GM06990 (cell line): ENCODE measurements around the gene MGMT.

Experiments used
- DNase-seq: peaks from one replicate; pipeline ENCODE4 v3.0.0-alpha.2; 2011; ENCODE audit not compliant: insufficient read length; ENCODE audit errors: extremely low read depth
- H3K27me3 ChIP-seq: replicated peaks from 2 replicates; pipeline ENCODE4 v1.6.0; 2011; ENCODE audit warnings: low read length; ENCODE audit not compliant: control insufficient read depth, insufficient read depth
- H3K36me3 ChIP-seq: 2 replicates; pipeline ENCODE4 v1.5.1; 2011; ENCODE audit warnings: low read length; ENCODE audit not compliant: control insufficient read depth, insufficient read depth
- H3K4me3 ChIP-seq: replicated peaks from 2 replicates; pipeline ENCODE4 v1.5.1; 2011; ENCODE audit warnings: low read depth, mild to moderate bottlenecking, control low read depth, low read length
- TF ChIP-seq, protein P1 (sequence below): IDR thresholded peaks from 2 replicates; pipeline ENCODE4 v1.5.1; 2011; ENCODE audit warnings: low read length, control low read depth, mild to moderate bottlenecking, inconsistent platforms; ENCODE audit not compliant: insufficient read depth, poor library complexity, severe bottlenecking

MGMT gene

DNA sequence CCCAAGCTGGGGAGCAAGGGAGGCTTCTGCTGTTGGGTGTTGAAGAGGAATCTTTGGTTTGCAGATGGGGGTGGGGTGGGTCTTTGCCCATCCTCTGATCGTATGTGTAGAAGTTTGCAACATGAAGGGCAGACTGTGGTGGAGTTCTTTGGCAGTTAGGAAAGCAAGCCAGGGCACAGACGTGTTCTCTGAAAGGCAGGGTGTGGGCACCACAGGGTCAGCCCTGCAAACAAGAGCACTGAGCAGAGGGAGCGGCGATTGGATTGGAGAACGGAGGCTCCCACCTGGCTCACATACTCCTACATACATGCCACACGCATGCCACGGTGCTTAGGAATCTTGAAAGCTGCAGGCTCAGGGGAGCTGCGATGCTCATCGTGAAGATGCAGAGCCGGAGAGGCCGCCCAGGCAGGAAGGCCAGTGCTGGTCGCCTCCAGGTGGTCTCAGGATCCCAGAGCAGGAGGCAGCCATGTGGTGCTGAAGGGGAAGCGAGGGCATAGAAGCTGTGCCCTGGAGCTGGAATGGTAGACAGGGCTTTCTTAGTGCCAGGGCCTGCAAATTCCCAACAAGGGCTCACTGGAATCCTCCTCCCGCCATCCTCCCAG lies 149.0 kb downstream of the MGMT start:
- TF ChIP-seq, protein P1, sequence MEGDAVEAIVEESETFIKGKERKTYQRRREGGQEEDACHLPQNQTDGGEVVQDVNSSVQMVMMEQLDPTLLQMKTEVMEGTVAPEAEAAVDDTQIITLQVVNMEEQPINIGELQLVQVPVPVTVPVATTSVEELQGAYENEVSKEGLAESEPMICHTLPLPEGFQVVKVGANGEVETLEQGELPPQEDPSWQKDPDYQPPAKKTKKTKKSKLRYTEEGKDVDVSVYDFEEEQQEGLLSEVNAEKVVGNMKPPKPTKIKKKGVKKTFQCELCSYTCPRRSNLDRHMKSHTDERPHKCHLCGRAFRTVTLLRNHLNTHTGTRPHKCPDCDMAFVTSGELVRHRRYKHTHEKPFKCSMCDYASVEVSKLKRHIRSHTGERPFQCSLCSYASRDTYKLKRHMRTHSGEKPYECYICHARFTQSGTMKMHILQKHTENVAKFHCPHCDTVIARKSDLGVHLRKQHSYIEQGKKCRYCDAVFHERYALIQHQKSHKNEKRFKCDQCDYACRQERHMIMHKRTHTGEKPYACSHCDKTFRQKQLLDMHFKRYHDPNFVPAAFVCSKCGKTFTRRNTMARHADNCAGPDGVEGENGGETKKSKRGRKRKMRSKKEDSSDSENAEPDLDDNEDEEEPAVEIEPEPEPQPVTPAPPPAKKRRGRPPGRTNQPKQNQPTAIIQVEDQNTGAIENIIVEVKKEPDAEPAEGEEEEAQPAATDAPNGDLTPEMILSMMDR: no peak
- no peak for DNase-seq
- no peaks in the 10 kb centered on the region for H3K36me3 ChIP-seq
- H3K4me3 ChIP-seq: no peak overlapping the region
- H3K27me3 ChIP-seq: no peaks in the 10 kb centered on the region

DNA sequence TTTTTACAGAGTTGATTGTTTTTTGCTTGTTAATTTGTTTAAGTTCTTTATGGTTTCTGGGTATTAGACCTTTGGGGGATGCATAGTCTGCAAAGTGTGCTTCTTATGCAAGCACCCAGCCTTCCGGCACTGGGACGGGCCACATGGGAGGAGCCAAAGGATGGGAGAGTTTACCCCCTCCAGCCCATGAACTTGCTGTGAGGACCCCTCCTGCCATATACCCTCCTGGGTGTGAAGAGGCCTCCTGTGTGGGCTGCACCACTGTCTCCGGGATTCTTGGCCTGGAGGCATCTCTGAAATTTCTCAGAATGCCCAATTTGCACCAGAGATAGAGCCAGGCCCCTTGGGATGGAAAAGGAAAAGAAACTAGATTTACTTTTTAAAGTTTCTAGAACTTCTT lies 150.7 kb downstream of the MGMT start:
- H3K36me3 ChIP-seq: no peaks in the 10 kb centered on the region
- H3K4me3 ChIP-seq: no peak overlapping the region
- no peak for DNase-seq
- no peaks in the 10 kb centered on the region for H3K27me3 ChIP-seq
- TF ChIP-seq, protein P1: no peak

DNA sequence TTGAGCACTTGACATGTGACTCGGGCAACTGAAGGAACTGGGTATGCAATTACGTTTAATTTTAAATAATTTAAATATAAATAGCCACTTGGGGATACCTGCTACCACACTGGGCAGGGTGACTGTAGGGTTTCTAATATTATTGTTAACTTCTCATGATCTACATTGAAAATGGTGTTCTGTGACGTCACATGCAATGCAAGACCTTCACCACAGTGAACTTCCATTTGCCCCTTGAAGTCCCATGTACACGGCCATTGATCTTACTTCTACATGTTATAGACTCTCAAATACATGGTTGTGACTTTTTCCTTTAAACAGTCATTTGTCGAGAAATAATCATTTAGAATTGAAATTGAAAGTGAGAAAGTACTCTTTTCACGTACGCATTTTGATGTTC lies 154.0 kb downstream of the MGMT start:
- H3K27me3 ChIP-seq: no peaks in the 10 kb centered on the region
- no peak for DNase-seq

DNA sequence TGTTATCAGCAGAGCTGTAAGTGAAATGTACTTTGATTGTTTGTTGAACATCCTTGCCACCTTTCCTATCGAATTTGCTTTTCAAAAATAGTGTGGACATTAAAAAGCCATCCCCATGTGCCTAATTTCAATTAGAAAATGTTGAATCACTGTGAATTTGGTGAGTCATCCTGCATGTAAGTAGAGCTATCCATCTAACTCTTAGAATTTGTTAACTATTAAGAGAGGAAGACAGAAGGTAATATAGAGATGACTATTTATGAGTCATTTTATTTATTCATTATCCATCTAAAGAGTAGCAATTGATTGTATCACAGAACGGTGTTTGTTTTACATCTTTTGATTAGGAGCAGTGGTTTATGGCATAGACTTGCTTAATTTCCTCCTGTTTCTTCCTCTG lies 154.7 kb downstream of the MGMT start:
- no peak for DNase-seq
- Histone ChIP-seq H3K36me3 (no peaks in the 10 kb centered on the region), H3K27me3 (no peaks in the 10 kb centered on the region), H3K4me3 (no peak overlapping the region)
- TF ChIP-seq, protein P1: no peak

More for the DNA sequence above, 154.0 kb downstream of the MGMT start:
- TF ChIP-seq, protein P1: no peak
- no peaks in the 10 kb centered on the region for H3K36me3 ChIP-seq
- H3K4me3 ChIP-seq: no peak overlapping the region

DNA sequence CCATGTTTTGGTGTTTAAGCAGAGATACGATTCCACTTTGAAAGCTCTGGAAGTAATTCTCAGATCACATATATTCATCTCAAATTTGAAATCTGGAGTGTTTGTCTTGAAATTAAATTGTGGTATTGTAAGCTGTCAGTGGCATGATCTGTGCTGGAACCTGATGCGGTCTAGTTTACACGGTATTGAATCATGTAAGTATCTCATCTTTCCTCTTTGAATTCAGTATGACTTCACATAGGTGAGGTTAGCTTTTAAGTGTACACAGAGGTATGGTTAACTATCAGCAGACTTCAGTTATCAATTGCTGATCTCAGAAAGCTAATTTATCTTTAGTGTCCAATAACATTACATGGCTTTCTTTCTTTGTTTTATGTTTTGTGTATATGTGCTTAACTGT lies 155.2 kb downstream of the MGMT start:
- TF ChIP-seq, protein P1: no peak
- no peak for DNase-seq
- Histone ChIP-seq H3K4me3 (no peak overlapping the region), H3K36me3 (no peaks in the 10 kb centered on the region), H3K27me3 (no peaks in the 10 kb centered on the region)

DNA sequence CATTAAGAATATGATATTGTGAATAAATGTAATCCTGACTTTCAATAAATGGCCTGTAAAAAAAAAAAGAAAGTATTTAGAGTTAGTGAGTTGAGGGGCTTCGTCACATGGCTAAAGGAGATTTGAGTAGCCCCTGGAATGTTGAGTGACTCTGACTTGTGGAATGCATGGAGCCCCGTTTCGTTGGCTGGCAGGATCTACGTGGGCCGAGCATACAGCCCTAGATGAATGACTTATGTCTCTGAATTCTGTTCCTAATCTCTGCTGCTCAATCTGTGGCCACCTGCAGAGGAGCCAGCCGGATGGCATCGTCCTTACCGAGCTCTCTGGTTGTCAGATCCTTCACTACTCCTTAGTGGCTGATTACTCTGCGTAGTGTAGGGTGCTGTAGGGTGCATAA lies 155.7 kb downstream of the MGMT start:
- Histone ChIP-seq H3K4me3 (no peak overlapping the region), H3K36me3 (no peaks in the 10 kb centered on the region), H3K27me3 (no peaks in the 10 kb centered on the region)
- TF ChIP-seq, protein P1: no peak
- no peak for DNase-seq
